HEK293 (cell line): ENCODE results near the gene CELA2A.

Experiments
- CTCF ChIA-PET: fragments of 350-600 bp; formaldehyde crosslinking; extraction: SDS; loops from one replicate; lab custom pipeline; 2021; ENCODE audit warnings: antibody characterized with exemption; lab: Yijun Ruan, JAX
- POLR2A ChIA-PET: fragments of 300-600 bp; formaldehyde crosslinking; extraction: SDS; loops from one replicate; lab custom pipeline; 2020; ENCODE audit warnings: antibody characterized with exemption, inconsistent platforms; lab: Yijun Ruan, JAX
- H3K27ac ChIP-seq: fragments of 200-500 bp; sonication (Bioruptor generic); 2 replicates; pipeline ENCODE4 v1.5.1; 2014; ENCODE audit warnings: low read depth, low read length, control low read depth, inconsistent platforms; ENCODE audit errors: extremely low read depth
- H3K36me3 ChIP-seq, 2 experiments: fragments of 200-500 bp in 1 of 2; sonication (Bioruptor generic) in 1 of 2; 1 replicate in 1 of 2; 2 replicates in 1 of 2; pipeline ENCODE4 v1.5.1; 2014 to 2017; ENCODE audit warnings: inconsistent platforms in 2 of 2, low read length in 2 of 2; ENCODE audit not compliant: control insufficient read depth in 2 of 2, insufficient read depth in 1 of 2
- H3K4me1 ChIP-seq: fragments of 200-500 bp; sonication (Bioruptor generic); 2 replicates; pipeline ENCODE4 v1.5.1; 2014; ENCODE audit warnings: mild to moderate bottlenecking, low read length, inconsistent platforms; ENCODE audit not compliant: control insufficient read depth, insufficient read depth
- H3K4me3 ChIP-seq: 2 replicates; pipeline ENCODE4 v1.5.1; 2011; ENCODE audit warnings: low read depth, mild to moderate bottlenecking, control low read depth, low read length, moderate library complexity
- H3K9me3 ChIP-seq: fragments of 200-500 bp; sonication (Bioruptor generic); 2 replicates; pipeline ENCODE4 v1.5.1; 2014; ENCODE audit warnings: low read depth, low read length, inconsistent platforms; ENCODE audit not compliant: control insufficient read depth, insufficient read depth
- MZF1 ChIP-seq: fragments of 450-650 bp; formaldehyde crosslinking; IDR thresholded peaks from 2 replicates; pipeline ENCODE4 v1.5.1; 2017; ENCODE audit warnings: missing biosample characterization, missing genetic modification characterization, borderline replicate concordance
- OSR2 ChIP-seq: fragments of 450-650 bp; formaldehyde crosslinking; IDR thresholded peaks from 2 replicates; pipeline ENCODE4 v1.5.1; 2016; ENCODE audit warnings: missing biosample characterization, missing genetic modification characterization
- PRDM6 ChIP-seq: fragments of 450-650 bp; formaldehyde crosslinking; IDR thresholded peaks from 2 replicates; pipeline ENCODE4 v1.5.1; 2017; ENCODE audit warnings: missing biosample characterization, missing genetic modification characterization
- SETDB1 ChIP-seq: IDR thresholded peaks from one replicate; pipeline ENCODE4 v1.6.1; 2017; ENCODE audit warnings: mild to moderate bottlenecking, low read length, moderate library complexity, mixed read lengths; ENCODE audit not compliant: insufficient read length
- SP3 ChIP-seq: fragments of 450-650 bp; formaldehyde crosslinking; IDR thresholded peaks from 2 replicates; pipeline ENCODE4 v1.5.1; 2016; ENCODE audit warnings: missing biosample characterization, missing genetic modification characterization
- TCF7L2 ChIP-seq: IDR thresholded peaks from 2 replicates; pipeline ENCODE4 v1.6.1; 2011; ENCODE audit warnings: low read depth, mild to moderate bottlenecking, inconsistent platforms, low read length, moderate library complexity, borderline replicate concordance
- WT1 ChIP-seq: fragments of 450-650 bp; formaldehyde crosslinking; IDR thresholded peaks from 2 replicates; pipeline ENCODE4 v1.5.1; 2016; ENCODE audit warnings: missing biosample characterization, missing genetic modification characterization
- ZBTB44 ChIP-seq: fragments of 450-650 bp; IDR thresholded peaks from 2 replicates; pipeline ENCODE4 v1.5.1; 2018; ENCODE audit warnings: missing biosample characterization, mild to moderate bottlenecking, missing genetic modification characterization
- ZNF121 ChIP-seq: fragments of 450-650 bp; formaldehyde crosslinking; IDR thresholded peaks from 2 replicates; pipeline ENCODE4 v1.5.1; 2016; ENCODE audit warnings: missing biosample characterization, missing genetic modification characterization
- ZNF133 ChIP-seq: fragments of 450-650 bp; formaldehyde crosslinking; IDR thresholded peaks from 2 replicates; pipeline ENCODE4 v1.5.1; 2016; ENCODE audit warnings: missing biosample characterization, missing genetic modification characterization
- ZNF18 ChIP-seq: fragments of 450-650 bp; formaldehyde crosslinking; IDR thresholded peaks from 2 replicates; pipeline ENCODE4 v1.5.1; 2016; ENCODE audit warnings: missing biosample characterization, missing genetic modification characterization
- ZNF19 ChIP-seq: fragments of 450-650 bp; formaldehyde crosslinking; IDR thresholded peaks from 2 replicates; pipeline ENCODE4; 2016; ENCODE audit warnings: missing biosample characterization, missing genetic modification characterization, low read depth
- ZNF302 ChIP-seq: fragments of 450-650 bp; formaldehyde crosslinking; IDR thresholded peaks from 2 replicates; pipeline ENCODE4 v1.5.1; 2016; ENCODE audit warnings: missing biosample characterization, missing genetic modification characterization, low read depth
- ZNF488 ChIP-seq: fragments of 450-650 bp; formaldehyde crosslinking; IDR thresholded peaks from 2 replicates; pipeline ENCODE4 v1.5.1; 2016; ENCODE audit warnings: missing biosample characterization, missing genetic modification characterization
- ZNF529 ChIP-seq: fragments of 450-650 bp; formaldehyde crosslinking; IDR thresholded peaks from 2 replicates; pipeline ENCODE4 v1.5.1; 2017; ENCODE audit warnings: missing genetic modification characterization, missing biosample characterization; ENCODE audit not compliant: insufficient replicate concordance
- ZNF549 ChIP-seq: fragments of 450-650 bp; IDR thresholded peaks from 2 replicates; pipeline ENCODE4 v1.5.1; 2018; ENCODE audit warnings: missing biosample characterization, missing genetic modification characterization, mild to moderate bottlenecking, inconsistent platforms, moderate library complexity
- ZNF555 ChIP-seq: fragments of 450-650 bp; formaldehyde crosslinking; conservative IDR thresholded peaks from 2 replicates; pipeline ENCODE4 v1.5.1; 2017; ENCODE audit warnings: missing biosample characterization, mild to moderate bottlenecking, missing genetic modification characterization, inconsistent platforms
- ZNF610 ChIP-seq: fragments of 450-650 bp; formaldehyde crosslinking; IDR thresholded peaks from 2 replicates; pipeline ENCODE4 v1.5.1; 2016; ENCODE audit warnings: missing biosample characterization, missing genetic modification characterization, borderline replicate concordance
- ZNF701 ChIP-seq: fragments of 450-650 bp; formaldehyde crosslinking; IDR thresholded peaks from 2 replicates; pipeline ENCODE4 v1.5.1; 2016; ENCODE audit warnings: missing biosample characterization, missing genetic modification characterization
- ZNF768 ChIP-seq: fragments of 450-650 bp; formaldehyde crosslinking; IDR thresholded peaks from 2 replicates; pipeline ENCODE4 v1.5.1; 2018; ENCODE audit warnings: missing biosample characterization, mild to moderate bottlenecking, missing genetic modification characterization
- ZNF785 ChIP-seq: fragments of 450-650 bp; formaldehyde crosslinking; IDR thresholded peaks from 2 replicates; pipeline ENCODE4 v1.5.1; 2016; ENCODE audit warnings: missing biosample characterization, missing genetic modification characterization
- ZNF843 ChIP-seq: fragments of 450-650 bp; formaldehyde crosslinking; IDR thresholded peaks from 2 replicates; pipeline ENCODE4 v1.5.1; 2016; ENCODE audit warnings: missing biosample characterization, missing genetic modification characterization

The CELA2A gene

GRCh38 chr1:15420853-15421465 is 35.6 kb upstream of the CELA2A start:
- Histone ChIP-seq H3K4me1 (no peaks in the 10 kb centered on the region), H3K36me3 (peaks cover 0 to 17% of the 10 kb centered on the region in 2 experiments; a peak in 1 of 3 replicates), H3K27ac (no peak overlapping the region), H3K9me3 (no peaks in the 10 kb centered on the region; the same call in 1 of the 2 replicates), H3K4me3 (no peak overlapping the region)
- TF ChIP-seq ZNF19 (tag by site-specific recombination) (no peak), SETDB1 (peak; percentile 56)
- CTCF ChIA-PET: interaction anchor here (2.3 kb wide), 1 partner anchor 11 kb away, joined by 9 read pairs; no protein-coding TSS in a partner anchor
- POLR2A ChIA-PET: no interaction called here

- no peak for TF ChIP-seq ZNF610 (tag by site-specific recombination)
- TF ChIP-seq TCF7L2: no peak
- no peak for TF ChIP-seq PRDM6
- no peak for TF ChIP-seq ZNF843 (tag by site-specific recombination)
- TF ChIP-seq ZNF555: no peak
- no peak for TF ChIP-seq ZNF529 (tag by site-specific recombination)
- no peak for TF ChIP-seq WT1
- no peak for TF ChIP-seq ZNF302 (tag by site-specific recombination)
- no peak for TF ChIP-seq ZNF549 (tag by site-specific recombination)
- no peak for TF ChIP-seq SP3 (tag by site-specific recombination)
- TF ChIP-seq OSR2 (tag by site-specific recombination): no peak
- POLR2A ChIA-PET: no interaction called here
- Histone ChIP-seq H3K4me3 (no peak overlapping the region), H3K27ac (no peak overlapping the region), H3K4me1 (no peaks in the 10 kb centered on the region), H3K9me3 (no peaks in the 10 kb centered on the region; the same call in 1 of the 2 replicates), H3K36me3 (peaks cover 0 to 36% of the 10 kb centered on the region in 2 experiments; a peak in 1 of 3 replicates)
- CTCF ChIA-PET: interaction anchor here (0.6 to 2.3 kb wide), 3 partner anchors 9 kb away, joined by 3 to 9 read pairs (median 4); no protein-coding TSS in a partner anchor
Observed at GRCh38 chr1:15422871-15423270, 33.7 kb upstream of the CELA2A start.

DNA sequence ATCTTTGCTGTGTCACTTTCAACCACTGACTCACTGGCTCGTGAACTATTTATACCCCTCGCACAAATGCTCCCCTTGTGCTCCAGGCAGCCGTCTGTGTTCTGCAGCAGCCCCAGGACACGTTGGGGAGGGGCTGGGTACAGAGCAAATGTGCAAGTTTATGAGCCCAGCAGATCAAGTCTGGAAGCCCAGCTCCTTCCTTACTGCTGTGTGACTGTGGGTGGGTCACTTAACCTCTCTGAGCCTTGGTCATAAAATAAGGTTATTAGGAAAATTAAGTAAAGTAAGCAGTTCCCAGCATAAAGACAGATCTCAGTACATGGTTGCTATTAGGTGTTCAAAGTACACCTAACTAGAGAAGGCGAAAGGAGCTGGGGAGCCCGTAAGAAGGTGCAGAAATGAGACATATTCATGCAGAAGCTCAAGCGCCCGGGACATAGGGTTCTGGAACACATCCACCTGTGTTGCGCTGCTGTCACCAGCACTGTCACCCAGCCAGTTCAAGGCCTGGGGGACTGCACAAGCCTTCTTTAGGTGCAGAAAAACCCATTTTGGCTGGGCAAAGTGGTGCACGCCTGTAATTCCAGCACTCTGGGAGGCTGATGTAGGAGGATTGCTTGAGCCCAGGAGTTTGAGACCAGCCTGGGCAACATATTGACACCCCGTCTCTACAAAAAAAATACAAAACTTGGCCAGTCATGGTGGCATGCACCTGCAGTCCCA is 33.0 kb upstream of the CELA2A start:
- no peak for TF ChIP-seq ZNF701 (tag by site-specific recombination)
- TF ChIP-seq ZBTB44: no peak
- peak; percentile 93; the same call in 1 of the 2 replicates for TF ChIP-seq ZNF768 (tag by site-specific recombination)
- TF ChIP-seq MZF1: no peak
- TF ChIP-seq ZNF121 (tag by site-specific recombination): no peak
- TF ChIP-seq ZNF488 (tag by site-specific recombination): no peak
- TF ChIP-seq ZNF133 (tag by site-specific recombination): no peak
- TF ChIP-seq ZNF18 (tag by site-specific recombination): no peak
- no peak for TF ChIP-seq ZNF785 (tag by site-specific recombination)
- Histone ChIP-seq H3K36me3 (peaks cover 0 to 40% of the 10 kb centered on the region in 2 experiments; a peak in 1 of 3 replicates), H3K9me3 (no peaks in the 10 kb centered on the region; the same call in 1 of the 2 replicates), H3K27ac (no peak overlapping the region), H3K4me3 (no peak overlapping the region), H3K4me1 (no peaks in the 10 kb centered on the region)
- ChIA-PET CTCF (interaction anchor here (0.6 to 1.1 kb wide), 4 partner anchors 8 to 100 kb away, joined by 3 to 4 read pairs (median 4); no protein-coding TSS in a partner anchor), POLR2A (interaction anchor here (0.7 kb wide), 1 partner anchor 20 kb away, joined by 3 read pairs; no protein-coding TSS in a partner anchor)
